Stimulated activated CD4-positive, alpha-beta T cell treated with anti-CD3 and anti-CD28 coated beads, Interleukin-4, amount 100 ng/mL, for 1 hour (primary cell): ENCODE data around the gene USP20.
A peak's percentile ranks its signal among the peaks of the same experiment; 100 is the strongest.

Experiments used
- DNase-seq: peaks from one replicate; pipeline ENCODE4 v3.0.0-alpha.2; 2020

Gene USP20

DNA sequence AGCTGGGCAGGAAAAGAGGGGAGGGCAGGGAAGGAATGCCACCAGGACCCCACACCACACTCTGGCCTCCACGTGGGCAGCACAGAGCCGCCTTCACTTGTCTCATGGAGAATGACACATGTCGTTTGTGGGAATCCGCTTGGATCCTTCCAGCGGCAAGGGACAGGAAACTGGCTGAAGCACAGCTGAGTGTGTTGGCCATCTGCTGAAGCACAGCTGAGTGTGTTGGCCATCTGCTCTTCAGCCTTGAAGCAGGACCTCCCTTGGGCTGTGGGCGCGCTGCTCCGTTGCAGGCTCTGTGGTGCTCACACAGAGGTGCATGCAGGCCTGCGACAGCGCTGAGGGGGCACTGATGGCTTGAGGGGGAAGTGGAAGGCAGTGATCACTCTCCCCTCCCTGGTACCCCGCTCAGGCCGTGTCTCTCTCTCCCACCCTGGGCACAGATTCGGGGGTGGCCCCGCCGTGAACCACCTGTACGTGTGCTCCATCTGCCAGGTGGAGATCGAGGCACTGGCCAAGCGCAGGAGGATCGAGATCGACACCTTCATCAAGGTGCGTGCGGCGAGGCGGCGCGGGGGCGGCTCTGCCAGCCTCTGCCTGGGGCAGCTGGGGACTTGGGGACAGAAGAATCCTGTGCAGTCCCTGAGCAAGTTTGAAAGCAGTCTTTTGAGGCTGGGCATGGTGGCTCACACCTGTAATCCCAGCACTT lies 40.6 kb downstream of the USP20 start:
- no peak for DNase-seq

DNA sequence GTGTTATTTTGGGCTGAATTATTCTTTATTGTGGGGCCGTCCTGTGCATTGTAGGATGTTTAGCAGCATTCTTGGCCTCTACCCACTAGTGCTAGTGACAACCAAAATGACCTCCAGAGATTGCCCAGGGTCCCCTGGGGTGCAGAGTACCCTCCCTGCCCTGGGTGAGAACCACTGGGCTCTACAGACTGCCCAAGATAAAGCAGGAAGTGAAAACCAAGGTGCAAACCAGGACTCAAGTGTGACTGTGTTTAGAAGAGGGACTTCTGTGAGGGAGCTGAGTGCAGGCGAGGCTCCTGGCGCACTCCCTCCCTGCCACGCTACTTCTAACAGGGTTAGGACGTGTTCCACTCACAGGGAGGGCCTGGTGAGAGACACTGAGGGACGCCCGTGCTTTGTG lies 41.6 kb downstream of the USP20 start:
- no peak for DNase-seq

- DNase-seq: no peak
These were observed 43.0 kb downstream of the USP20 start for GRCh38 chr9:129878291-129878690.

DNA sequence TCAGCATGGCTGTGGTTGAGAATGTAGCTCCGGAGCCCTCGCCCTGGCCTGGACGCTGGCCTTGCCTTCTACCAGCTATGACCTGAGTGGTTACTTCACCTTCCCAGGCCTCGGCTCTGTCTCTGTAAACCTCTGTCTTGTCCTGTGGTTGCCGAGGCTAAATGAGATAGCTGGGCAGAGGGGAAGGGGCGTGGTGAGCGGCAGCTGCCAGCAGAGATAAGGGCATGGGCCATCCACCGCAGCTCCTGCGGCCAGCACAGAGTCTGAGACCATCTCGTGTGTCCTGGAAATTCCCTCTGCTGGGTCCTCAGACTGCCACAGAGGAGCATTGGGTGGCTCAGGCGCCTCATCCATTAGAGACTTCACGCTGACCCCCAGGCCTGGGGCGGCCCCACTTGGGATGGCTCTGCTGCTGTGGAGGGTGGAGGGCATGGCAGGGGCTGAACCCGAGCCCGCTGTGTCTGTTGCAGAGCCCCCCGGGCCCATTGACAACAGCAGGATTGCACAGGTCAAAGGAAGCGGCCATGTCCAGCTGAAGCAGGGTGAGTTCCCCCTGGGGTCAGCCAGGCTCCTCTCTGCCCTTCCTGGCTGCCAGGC lies 43.9 kb downstream of the USP20 start:
- no peak for DNase-seq

GRCh38 chr9:129879991-129880653 lies 44.9 kb downstream of the USP20 start:
- no peak for DNase-seq

DNA sequence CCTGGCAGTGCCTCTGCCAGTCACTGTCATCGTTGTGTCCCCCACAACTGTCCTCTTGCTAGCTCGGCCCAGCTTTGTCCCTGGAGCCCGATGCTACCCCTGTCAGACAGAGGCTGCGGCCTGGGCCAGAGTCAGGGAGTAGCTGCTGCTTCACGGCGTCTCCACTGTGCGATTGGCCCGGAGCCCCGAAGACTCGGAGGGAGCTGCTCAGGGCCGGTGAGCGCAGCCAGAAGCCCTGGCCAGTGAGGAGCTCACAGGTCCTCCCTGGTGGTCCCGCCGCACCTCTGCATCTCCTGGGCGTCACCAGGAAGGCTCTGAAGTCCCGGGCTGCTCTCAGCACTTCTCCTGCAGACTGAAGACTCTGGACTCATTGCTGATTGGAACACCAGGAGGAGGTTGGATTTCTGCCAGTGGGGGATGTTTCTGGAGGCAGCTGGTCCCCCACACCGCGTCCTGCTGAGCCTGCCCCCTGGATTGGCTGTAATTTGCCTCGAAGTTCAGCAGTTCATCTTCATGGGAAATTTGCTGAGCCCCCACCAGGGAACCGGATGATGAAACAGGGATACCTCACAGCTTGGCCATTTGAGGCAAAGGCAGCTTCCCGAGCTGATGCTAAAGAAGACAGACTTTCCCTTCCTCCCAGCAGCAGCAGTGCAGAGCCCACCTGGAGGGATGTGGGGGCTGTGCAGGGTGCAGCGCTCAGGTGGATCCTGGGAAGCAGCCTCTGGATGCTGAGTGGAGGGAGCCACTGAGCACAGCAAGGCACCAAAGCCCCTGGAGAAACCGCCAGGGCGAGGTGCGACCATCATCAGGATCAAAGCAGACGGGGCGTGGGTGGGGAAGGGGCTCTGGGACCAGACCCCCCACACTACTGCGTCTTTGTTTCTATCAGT lies 45.6 kb downstream of the USP20 start:
- no peak for DNase-seq

DNA sequence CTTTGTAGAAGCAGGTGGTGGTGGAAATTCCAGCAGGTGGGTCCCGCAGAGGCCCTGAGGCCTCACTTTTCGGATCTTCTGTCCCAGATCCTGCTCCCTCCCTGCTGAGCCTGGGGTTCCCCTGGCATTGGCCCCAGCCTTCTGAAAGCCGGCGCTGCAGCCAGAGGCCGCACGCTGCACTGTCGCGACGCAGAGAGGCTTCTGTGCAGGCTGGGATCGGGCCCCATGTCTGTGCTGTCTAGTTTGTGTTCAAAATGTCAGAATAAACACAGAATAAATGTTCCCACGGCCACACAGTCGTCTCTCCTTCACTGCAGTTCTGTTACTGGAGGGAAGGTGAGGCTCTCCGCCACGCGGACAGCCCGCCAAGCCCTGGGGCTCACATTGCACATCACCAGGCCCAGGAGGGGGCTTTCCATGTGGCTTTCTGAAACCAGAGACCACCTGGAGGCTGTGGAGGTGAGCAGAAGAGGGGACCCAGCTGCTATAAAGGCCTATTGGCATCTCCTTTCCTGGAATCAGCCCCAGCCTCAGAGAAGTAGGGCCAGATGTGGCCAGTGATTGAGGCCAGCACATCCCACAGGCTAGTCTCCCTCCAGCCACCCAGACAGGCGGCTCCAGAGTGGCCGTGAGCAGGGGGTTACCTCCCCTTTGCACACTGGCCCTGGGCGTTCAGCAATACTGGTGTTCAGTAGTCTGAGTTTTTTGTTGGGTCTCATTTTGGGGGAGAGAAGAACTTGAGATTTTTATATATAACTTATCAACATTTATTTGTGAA lies 46.5 kb downstream of the USP20 start:
- DNase-seq: no peak

- DNase-seq: peak; percentile 98
These were observed 49.2 kb downstream of the USP20 start for GRCh38 chr9:129884220-129885017.

- peak; percentile 45 for DNase-seq
These were observed 49.9 kb downstream of the USP20 start for GRCh38 chr9:129885018-129885669.

GRCh38 chr9:129885670-129886106 lies 50.4 kb downstream of the USP20 start:
- peak; percentile 93 for DNase-seq

DNA sequence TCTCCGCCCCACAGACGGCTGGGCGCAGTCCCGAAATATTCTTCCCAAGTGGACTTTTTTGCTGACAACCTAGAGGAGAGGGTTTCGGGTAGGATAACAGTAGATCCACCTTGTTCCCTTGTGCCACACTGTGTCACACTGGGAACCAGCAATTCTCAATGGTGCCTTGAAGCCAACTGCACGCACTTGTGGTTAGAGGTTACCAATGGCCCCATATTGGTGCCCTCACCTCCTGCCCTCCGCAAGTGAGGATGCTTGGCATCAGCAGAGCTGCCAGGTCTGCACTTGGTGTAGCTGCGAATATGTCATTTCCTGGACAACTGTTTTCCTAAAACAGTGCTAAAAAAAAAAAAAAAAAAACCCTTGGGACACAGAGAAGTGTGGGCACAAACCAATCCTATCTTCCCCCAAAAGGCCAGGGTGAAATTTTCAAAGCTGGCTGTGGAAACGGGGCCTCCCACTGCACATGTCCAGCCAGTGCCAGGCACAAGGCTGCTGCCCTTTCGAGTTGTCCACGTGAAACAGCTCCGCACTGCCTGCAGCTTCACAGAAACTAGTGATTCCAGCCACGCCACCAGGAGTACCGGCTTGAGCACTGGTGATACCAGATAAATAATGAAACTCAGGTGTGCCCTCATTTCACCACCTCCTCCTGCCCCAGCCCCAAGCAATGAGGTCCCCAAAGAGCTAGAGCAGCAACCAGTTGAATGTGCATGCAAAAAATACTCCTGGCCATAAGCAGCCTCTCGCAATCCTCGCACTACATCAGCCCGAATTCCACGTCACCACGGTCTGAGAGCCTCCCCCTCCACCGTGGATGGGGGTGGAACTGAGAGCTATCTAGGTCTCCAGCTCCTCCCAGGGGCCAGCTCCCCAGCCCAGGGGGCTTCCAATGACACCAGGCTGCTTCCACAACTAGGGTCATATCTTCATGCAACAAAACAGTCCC lies 51.2 kb downstream of the USP20 start:
- DNase-seq: peak; percentile 55

GRCh38 chr9:129887334-129888292 lies 52.4 kb downstream of the USP20 start:
- peak; percentile 59 for DNase-seq

DNA sequence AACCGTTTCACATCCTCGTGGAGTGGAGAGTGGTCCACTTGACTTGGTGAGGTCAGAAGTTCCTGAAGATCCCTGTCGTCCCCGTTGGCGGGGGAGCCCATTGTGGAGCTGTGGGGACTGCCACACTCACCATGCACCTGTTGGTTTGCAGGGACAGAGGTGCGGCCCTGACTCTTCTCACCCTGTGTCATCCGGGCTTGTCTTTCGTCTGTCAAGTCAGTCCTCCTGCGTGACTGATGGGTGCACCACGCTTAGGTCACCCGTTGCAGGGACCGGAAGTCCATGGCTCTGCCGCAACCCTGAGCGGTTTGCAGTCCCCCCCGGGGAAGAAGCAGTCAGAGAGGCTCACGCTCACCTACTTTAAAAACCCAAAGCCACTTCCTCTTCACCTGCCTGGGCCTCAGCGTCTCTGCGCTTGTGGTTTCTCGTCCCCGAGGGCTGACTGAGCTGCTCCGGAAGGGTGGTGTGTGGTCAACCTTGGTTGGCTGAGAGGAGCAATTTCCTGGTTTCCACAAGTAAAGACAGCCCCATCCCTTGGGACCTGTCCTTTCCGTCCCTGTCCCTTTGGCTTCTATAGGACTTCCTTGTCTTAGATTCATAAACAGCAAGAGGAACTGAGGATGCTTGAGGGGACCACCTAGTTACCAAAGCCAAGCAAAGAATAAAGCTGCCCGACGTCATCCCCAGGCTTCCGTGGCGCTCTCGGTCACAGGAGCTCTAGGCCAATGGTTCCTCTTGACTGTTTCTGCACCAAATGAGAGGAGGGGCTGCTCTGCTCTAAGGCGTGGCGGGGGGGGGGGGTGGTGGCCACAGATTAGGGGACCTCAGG lies 53.2 kb downstream of the USP20 start:
- DNase-seq: peak; percentile 84

GRCh38 chr9:129889122-129889940 lies 54.1 kb downstream of the USP20 start:
- DNase-seq: no peak

DNA sequence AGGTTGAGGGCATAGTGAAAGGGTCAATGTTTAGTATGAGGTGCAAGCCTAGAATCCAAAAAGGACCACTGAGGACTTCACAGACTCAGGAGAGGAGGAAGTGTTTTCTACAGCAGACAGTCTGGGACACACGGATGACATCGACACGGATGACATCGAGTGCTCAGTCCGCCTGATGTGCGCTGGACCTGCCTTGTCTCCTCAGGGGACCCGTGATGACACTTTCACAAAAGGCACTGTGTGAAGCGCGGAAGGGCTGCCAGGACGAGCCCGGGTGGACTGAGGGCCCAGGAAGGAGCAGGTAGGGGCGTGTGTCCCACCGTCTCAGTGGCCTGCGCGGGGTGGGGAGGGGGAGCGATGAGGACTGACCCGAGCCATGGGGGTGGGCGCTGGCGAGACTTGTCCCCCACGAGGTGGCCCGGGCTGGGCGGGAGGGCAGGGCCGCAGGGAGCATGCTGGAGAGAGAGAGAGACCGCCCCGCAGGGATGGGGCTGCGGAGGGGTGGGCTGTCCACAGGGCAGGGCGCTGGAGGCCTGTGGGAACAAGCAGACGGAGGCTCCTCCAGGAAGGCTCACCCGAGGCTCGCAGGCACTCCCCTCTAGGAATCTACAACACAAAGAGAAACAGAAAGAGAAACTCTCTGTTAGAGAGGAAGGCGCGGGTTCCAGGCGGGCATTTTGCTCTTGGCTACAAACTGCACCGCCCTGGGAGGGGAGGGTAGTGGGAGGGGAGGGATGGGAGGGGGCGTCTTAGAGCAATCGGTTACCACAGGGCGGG lies 54.9 kb downstream of the USP20 start:
- DNase-seq: peak; percentile 77
